ENCODE results near the gene ARHGEF26. TPM values are rescaled to one million over a fixed set of nuclear protein-coding genes. Genes with fewer than 3 reads are reported as not detected.

The ARHGEF26 gene
- total RNA-seq, 2 experiments from 2014 or later = 0.08 TPM; not detected in 1

DNA sequence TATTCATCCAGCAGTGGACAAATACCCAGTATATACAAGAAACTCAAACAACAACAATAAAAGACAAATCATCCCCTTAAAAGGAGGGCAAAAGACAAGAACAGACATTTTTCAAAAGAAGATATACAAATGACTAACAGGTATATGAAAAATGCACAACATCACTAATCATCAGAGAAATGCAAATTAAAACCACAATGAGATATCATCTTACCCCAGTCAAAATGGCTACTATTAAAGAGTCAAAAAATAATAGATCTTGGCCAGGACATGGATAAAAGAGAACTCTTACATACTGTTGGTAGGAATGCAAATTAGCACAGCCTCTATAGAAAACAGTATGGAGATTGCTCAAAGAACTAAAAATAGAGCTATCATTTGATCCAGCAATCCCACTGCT lies 186.2 kb downstream of the ARHGEF26 start:
- CTCF ChIA-PET = no interaction called here
- POLR2A ChIA-PET = no interaction called here

Other genes starting within 250 kb of the ARHGEF26 start
- gene DHX36, start 203.1 kb downstream of the ARHGEF26 start, total RNA-seq = 10 to 100 TPM; 75.7 to 81.9 TPM